HT1080 (cell line): ENCODE measurements around the gene SSX2IP. TPM values are rescaled to one million over a fixed set of nuclear protein-coding genes. Genes with fewer than 3 reads are reported as not detected.
A peak's percentile ranks its signal among the peaks of the same experiment; 100 is the strongest.

ENCODE experiments used
- DNase-seq: peaks from one replicate; pipeline ENCODE4 v3.0.0-alpha.2; 2015; ENCODE audit warnings: low read depth
- total RNA-seq: library from RNA; depleted of rRNA; stranded (reverse); fragments of >200 nt; shearing (Covaris generic); gene quantifications from 2 replicates; pipeline ENCODE4 v1.2.3, GENCODE V29; 2014

The SSX2IP gene
- total RNA-seq, 1 experiment from 2014 or later, result 21.4 TPM

- no peak for DNase-seq
These were observed 21.6 kb upstream of the SSX2IP start for GRCh38 chr1:84711869-84712268.

- DNase-seq, result no peak
These were observed 20.9 kb upstream of the SSX2IP start for GRCh38 chr1:84711121-84711520.

GRCh38 chr1:84709131-84709530 lies 18.9 kb upstream of the SSX2IP start:
- no peak for DNase-seq

- no peak for DNase-seq
These were observed 17.8 kb upstream of the SSX2IP start for GRCh38 chr1:84708031-84708430.

GRCh38 chr1:84705513-84705912 lies 15.3 kb upstream of the SSX2IP start:
- DNase-seq, result no peak

GRCh38 chr1:84704872-84705417 lies 14.7 kb upstream of the SSX2IP start:
- DNase-seq, result no peak

GRCh38 chr1:84703431-84703830 lies 13.2 kb upstream of the SSX2IP start:
- no peak for DNase-seq

GRCh38 chr1:84702143-84702542 lies 11.9 kb upstream of the SSX2IP start:
- DNase-seq, result no peak

GRCh38 chr1:84701376-84701775 lies 11.1 kb upstream of the SSX2IP start:
- no peak for DNase-seq

GRCh38 chr1:84700070-84700469 lies 9.8 kb upstream of the SSX2IP start:
- DNase-seq, result no peak

- DNase-seq, result peak; percentile 90
These were observed 8.2 kb upstream of the SSX2IP start for GRCh38 chr1:84698151-84699110.

- DNase-seq, result peak; percentile 15
These were observed 3.5 kb upstream of the SSX2IP start for GRCh38 chr1:84693785-84694184.

GRCh38 chr1:84693005-84693404 lies 2.7 kb upstream of the SSX2IP start:
- DNase-seq, result no peak

GRCh38 chr1:84692391-84692790 lies 2.1 kb upstream of the SSX2IP start:
- no peak for DNase-seq

- no peak for DNase-seq
These were observed 992 bp upstream of the SSX2IP start for GRCh38 chr1:84691122-84691783.

- DNase-seq, result peak; percentile 16
These were observed 506 bp downstream of the SSX2IP start for GRCh38 chr1:84689514-84690396.

GRCh38 chr1:84688463-84689061 lies 1.7 kb downstream of the SSX2IP start:
- no peak for DNase-seq

GRCh38 chr1:84687714-84688462 lies 2.4 kb downstream of the SSX2IP start:
- DNase-seq, result no peak

GRCh38 chr1:84686223-84686622 lies 4.0 kb downstream of the SSX2IP start:
- no peak for DNase-seq

GRCh38 chr1:84683508-84683907 lies 6.8 kb downstream of the SSX2IP start:
- no peak for DNase-seq
